Endodermal cell (in vitro differentiated cells): ENCODE data around the gene LRRFIP1. TPM values are rescaled to one million over a fixed set of nuclear protein-coding genes. Genes with fewer than 3 reads are reported as not detected.

Source experiments
- DNase-seq: peaks from one replicate; pipeline ENCODE4 v3.0.0-alpha.2; 2017
- H3K27ac ChIP-seq: 2 replicates; pipeline ENCODE4 v1.5.1; 2013; ENCODE audit warnings: mild to moderate bottlenecking, low read depth, low read length, moderate library complexity
- H3K27me3 ChIP-seq: 2 replicates; pipeline ENCODE4 v1.6.1; 2013; ENCODE audit warnings: mild to moderate bottlenecking, low read length, moderate library complexity; ENCODE audit not compliant: insufficient read depth, control insufficient read depth, poor library complexity, severe bottlenecking
- H3K36me3 ChIP-seq: 2 replicates; pipeline ENCODE4 v1.7.0; 2013; ENCODE audit warnings: mild to moderate bottlenecking, low read length, moderate library complexity; ENCODE audit not compliant: control insufficient read depth, insufficient read depth
- H3K4me1 ChIP-seq: one replicate; pipeline ENCODE4 v1.7.0; 2013; ENCODE audit warnings: low read length; ENCODE audit not compliant: control insufficient read depth, insufficient read depth
- H3K4me3 ChIP-seq: 2 replicates; pipeline ENCODE4 v1.5.1; 2013; ENCODE audit warnings: mild to moderate bottlenecking, low read length, moderate library complexity
- H3K9ac ChIP-seq: 2 replicates; pipeline ENCODE4 v1.6.1; 2013; ENCODE audit warnings: mild to moderate bottlenecking, low read length, moderate library complexity; ENCODE audit not compliant: poor library complexity, severe bottlenecking; ENCODE audit errors: extremely low read depth
- H3K9me3 ChIP-seq: 2 replicates; pipeline ENCODE4 v1.6.1; 2013; ENCODE audit warnings: mild to moderate bottlenecking, low read length, moderate library complexity; ENCODE audit not compliant: control insufficient read depth
- H3K27ac Mint-ChIP-seq: 2 replicates; pipeline ENCODE4 v1.8.0; 2020; ENCODE audit warnings: mixed read lengths
- H3K27me3 Mint-ChIP-seq: 2 replicates; pipeline ENCODE4 v1.8.0; 2021; ENCODE audit warnings: mild to moderate bottlenecking, mixed read lengths; ENCODE audit not compliant: insufficient read depth
- H3K36me3 Mint-ChIP-seq: 2 replicates; pipeline ENCODE4 v1.8.0; 2020; ENCODE audit warnings: low read depth, mixed read lengths
- H3K4me1 Mint-ChIP-seq: 2 replicates; pipeline ENCODE4 v1.8.0; 2020; ENCODE audit warnings: mixed read lengths
- H3K4me3 Mint-ChIP-seq: 2 replicates; pipeline ENCODE4 v1.8.0; 2020; ENCODE audit warnings: mild to moderate bottlenecking, moderate library complexity, mixed read lengths
- H3K9me3 Mint-ChIP-seq: 2 replicates; pipeline ENCODE4 v1.8.0; 2020; ENCODE audit warnings: mild to moderate bottlenecking, mixed read lengths
- CTCF ChIP-seq: fragments of 200-600 bp; sonication (generic); conservative IDR thresholded peaks from 2 replicates; pipeline ENCODE4 v1.5.0; 2021; ENCODE audit warnings: antibody characterized with exemption, mild to moderate bottlenecking
- WGBS, 2 experiments: methylation state at CpG; one replicate each; pipeline versions ENCODE4 v1.1.5 to v1.1.7; 2013; ENCODE audit warnings: missing lambda C conversion rate in 2 of 2, mixed read lengths in 1 of 2; ENCODE audit not compliant: insufficient coverage in 1 of 2, insufficient read length in 1 of 2; 5-methylcytosine and 5-hydroxymethylcytosine counted together
- total RNA-seq, 2 donors: library from RNA; stranded (reverse); fragmentation: NEBNext Ultra II Directional in 1 of 2; extraction: Animal tissue kit (Norgen Biotek cat#: 25700) in 1 of 2; gene quantifications; 2 replicates in 1 of 2; 3 replicates in 1 of 2; pipeline ENCODE4 v1.2.1, GENCODE V29; 2021

Gene LRRFIP1
- total RNA-seq, 2 donors from 2014 or later, result 102 to 132 TPM

GRCh38 chr2:237600205-237600846, 27.1 kb upstream of the LRRFIP1 start:
- DNase-seq, result peak; percentile 53
- no peak overlapping the region for H3K9ac ChIP-seq
- 91 to 97% methylated on average over 12 to 16 of the region's 16 CpGs for WGBS, 2 experiments
- Mint-ChIP-seq H3K4me1 (peaks cover 67% of the 10 kb centered on the region), H3K27ac (peak overlapping the region; percentile 97), H3K4me3 (no peak overlapping the region), H3K36me3 (peaks cover 15% of the 10 kb centered on the region), H3K27me3 (no peaks in the 10 kb centered on the region), H3K9me3 (peaks cover 14% of the 10 kb centered on the region)
- no peak for TF ChIP-seq CTCF
- peaks cover 9% of the 10 kb centered on the region for H3K9me3 ChIP-seq
- H3K4me1 ChIP-seq, result peaks cover 33% of the 10 kb centered on the region
- H3K36me3 ChIP-seq, result peaks cover 26% of the 10 kb centered on the region
- no peak overlapping the region for H3K27ac ChIP-seq
- H3K4me3 ChIP-seq, result no peak overlapping the region
- H3K27me3 ChIP-seq, result no peaks in the 10 kb centered on the region

GRCh38 chr2:237601453-237602116, 25.8 kb upstream of the LRRFIP1 start:
- Histone ChIP-seq H3K4me1 (peaks cover 33% of the 10 kb centered on the region), H3K36me3 (peaks cover 36% of the 10 kb centered on the region), H3K9ac (no peak overlapping the region), H3K27me3 (no peaks in the 10 kb centered on the region), H3K4me3 (peak overlapping the region; percentile 57), H3K9me3 (peaks cover 21% of the 10 kb centered on the region), H3K27ac (no peak overlapping the region)
- DNase-seq, result peak; percentile 93
- H3K9me3 Mint-ChIP-seq, result peaks cover 26% of the 10 kb centered on the region
- peak overlapping the region; percentile 35 for H3K4me3 Mint-ChIP-seq
- peak overlapping the region; percentile 97 for H3K27ac Mint-ChIP-seq
- WGBS, 2 experiments, result 67 to 68% methylated on average over 10 to 14 of the region's 14 CpGs
- peak; percentile 69 for TF ChIP-seq CTCF
- no peaks in the 10 kb centered on the region for H3K27me3 Mint-ChIP-seq
- peaks cover 17% of the 10 kb centered on the region for H3K36me3 Mint-ChIP-seq
- peaks cover 66% of the 10 kb centered on the region for H3K4me1 Mint-ChIP-seq

DNA sequence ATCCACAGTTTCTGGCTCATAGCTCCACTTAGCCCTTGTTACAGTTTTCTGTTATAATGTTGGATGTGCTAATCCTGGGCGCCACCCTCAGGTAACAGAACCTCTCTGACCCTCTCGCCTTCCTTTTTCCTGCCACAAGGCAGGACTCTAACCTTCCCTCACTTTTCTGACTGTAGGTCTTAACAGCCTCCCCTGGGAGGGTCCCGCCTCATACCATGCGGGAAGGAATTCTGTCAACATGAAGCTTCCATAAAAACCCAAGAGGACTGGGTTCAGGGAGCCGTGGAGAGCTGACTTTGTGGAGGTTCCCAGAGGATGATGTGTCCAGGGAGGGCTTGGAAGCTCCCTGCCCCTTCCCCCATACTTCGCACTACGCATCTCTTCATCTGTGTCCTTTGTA, 25.0 kb upstream of the LRRFIP1 start:
- Histone ChIP-seq H3K27ac (no peak overlapping the region), H3K4me1 (peaks cover 33% of the 10 kb centered on the region), H3K27me3 (no peaks in the 10 kb centered on the region), H3K9ac (no peak overlapping the region), H3K36me3 (peaks cover 37% of the 10 kb centered on the region), H3K4me3 (peak overlapping the region; percentile 73), H3K9me3 (peaks cover 23% of the 10 kb centered on the region)
- WGBS, 2 experiments, result 77 to 94% methylated on average over 3 to 7 of the region's 7 CpGs
- Mint-ChIP-seq H3K27ac (peak overlapping the region; percentile 92), H3K36me3 (peaks cover 24% of the 10 kb centered on the region), H3K4me3 (peak overlapping the region; percentile 2), H3K9me3 (peaks cover 34% of the 10 kb centered on the region), H3K27me3 (no peaks in the 10 kb centered on the region), H3K4me1 (peaks cover 63% of the 10 kb centered on the region)
- DNase-seq, result peak; percentile 75
- TF ChIP-seq CTCF, result no peak
